Ureter (tissue), 1 donor: Measurements from ENCODE around the gene STRADB. TPM values are rescaled to one million over a fixed set of nuclear protein-coding genes. Genes with fewer than 3 reads are reported as not detected.
"Not testable (repeated sequence)": the region's sequence is repeated elsewhere in the genome, so short reads cannot be mapped to it uniquely, and the experiment has no call there.

Experiments
- DNase-seq: peaks from one replicate; pipeline ENCODE4 v3.0.0-alpha.2; 2020; ENCODE audit warnings: low spot score
- total RNA-seq: library from RNA; stranded (reverse); gene quantifications from one replicate; pipeline ENCODE4 v1.2.4, GENCODE V29; 2023
- donor health status: DM: yes; HTN: yes; CAD: no.

The STRADB gene, protein sequence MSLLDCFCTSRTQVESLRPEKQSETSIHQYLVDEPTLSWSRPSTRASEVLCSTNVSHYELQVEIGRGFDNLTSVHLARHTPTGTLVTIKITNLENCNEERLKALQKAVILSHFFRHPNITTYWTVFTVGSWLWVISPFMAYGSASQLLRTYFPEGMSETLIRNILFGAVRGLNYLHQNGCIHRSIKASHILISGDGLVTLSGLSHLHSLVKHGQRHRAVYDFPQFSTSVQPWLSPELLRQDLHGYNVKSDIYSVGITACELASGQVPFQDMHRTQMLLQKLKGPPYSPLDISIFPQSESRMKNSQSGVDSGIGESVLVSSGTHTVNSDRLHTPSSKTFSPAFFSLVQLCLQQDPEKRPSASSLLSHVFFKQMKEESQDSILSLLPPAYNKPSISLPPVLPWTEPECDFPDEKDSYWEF
- 20.7 TPM for total RNA-seq

DNA sequence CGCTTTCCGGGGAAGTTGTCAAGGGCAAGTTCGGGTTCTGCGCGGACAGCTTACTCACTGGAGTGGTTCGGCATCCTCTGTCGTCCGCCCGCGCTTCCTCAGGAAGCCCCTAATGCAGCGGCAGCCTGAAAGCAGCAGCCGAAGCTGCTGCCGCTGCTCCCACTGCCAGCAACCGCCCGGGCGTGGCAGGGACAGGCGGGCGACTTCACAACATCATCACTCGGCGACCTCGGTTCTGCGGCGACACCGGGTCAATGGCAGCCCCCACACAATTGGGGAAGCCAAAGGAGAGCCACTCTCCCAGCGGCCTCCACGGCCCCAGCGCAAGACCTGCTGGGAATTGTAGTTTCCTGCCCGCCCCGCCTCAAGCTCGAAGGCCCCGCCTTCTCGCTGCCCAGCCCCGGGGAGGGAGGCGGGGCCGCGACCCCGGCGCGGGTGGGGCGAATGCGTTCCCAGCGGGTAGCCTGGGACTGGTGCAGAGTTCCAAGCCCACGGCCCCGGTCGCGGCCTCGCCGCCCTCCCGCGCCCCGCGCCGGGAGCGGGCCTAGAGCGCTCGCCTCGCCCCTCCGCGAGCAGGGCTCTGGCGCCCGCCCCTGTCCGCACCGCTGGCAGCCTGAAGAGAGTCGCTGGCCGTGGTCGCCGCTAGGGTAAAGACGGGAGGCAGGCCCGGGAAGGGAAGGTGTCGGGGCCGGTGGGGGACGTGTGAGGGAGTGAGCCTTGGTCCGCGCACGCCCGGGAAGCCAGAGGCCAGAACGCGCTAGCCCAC lies at the start of gene STRADB, which contains the start of gene TRAK2:
Gene STRADB, plus strand, starts transcription at position 449 of the 766 bp plus-strand sequence. CDS start 3,101 bp downstream, outside the sequence.
Gene TRAK2, minus strand, starts transcription at position 167 of the 766 bp plus-strand sequence. CDS start 30,951 bp downstream, outside the sequence.
- peak; percentile 94 for DNase-seq

DNA sequence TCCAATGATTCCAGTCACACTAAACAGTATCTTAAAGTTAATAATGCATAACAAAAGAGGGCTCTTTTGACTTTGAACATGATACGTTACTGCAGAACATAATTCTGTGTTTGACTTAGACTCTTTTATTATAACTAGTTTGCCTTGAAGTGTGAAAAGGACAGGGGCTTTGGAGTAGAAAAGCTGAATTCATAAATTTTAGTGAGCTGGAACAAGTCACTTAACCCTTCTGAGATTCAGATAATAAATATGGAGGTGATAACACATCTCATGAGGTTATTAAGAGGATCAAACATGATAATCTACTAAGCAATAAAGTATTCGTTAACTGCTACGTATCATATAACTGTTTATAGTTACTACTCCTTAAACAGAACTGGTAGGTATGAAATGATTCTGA lies 49.7 kb upstream of the STRADB start:
- DNase-seq, result no peak

DNA sequence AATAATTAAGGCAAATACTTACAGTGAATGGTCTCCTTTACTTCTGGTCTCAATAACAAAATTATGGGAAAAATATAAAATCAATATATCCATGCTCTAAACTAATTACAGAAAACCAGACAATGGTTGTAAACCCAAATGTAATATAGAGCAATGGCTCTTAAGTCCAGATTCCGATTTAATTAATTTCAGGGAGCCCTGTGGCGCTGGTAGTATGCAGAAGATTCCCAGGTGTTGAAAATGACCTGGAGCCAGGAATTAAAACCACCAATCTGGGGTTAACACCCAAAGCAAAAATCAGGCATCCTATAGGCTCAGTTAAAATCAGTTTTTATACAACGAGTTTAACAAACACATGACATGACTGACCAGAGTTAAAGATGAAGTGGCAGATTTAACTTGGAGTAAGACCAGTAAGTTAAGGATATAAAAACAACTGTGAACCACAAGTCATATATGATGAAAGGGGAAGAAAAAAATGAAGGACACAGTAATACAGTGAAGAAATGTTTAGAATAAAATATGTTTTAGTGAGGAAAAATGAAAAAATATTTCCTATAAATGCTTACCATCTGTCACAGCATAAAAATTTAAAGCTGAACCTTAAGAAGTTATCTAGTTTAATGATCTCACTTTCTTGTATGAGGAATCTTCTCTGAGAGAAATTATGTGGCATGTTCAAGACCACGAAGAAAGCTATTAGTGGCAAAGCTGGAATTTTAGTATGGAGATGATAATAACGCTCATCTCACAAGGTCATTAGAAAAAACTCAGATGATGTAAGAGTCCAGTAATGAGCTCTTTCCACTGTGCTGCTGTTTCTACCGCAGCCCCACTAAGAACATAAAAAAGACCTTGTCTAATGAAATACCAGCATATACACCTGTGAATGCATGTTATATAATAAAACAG lies 48.6 kb upstream of the STRADB start:
- DNase-seq, result no peak

GRCh38 chr2:201403880-201404279 lies 47.7 kb upstream of the STRADB start:
- no peak for DNase-seq

DNA sequence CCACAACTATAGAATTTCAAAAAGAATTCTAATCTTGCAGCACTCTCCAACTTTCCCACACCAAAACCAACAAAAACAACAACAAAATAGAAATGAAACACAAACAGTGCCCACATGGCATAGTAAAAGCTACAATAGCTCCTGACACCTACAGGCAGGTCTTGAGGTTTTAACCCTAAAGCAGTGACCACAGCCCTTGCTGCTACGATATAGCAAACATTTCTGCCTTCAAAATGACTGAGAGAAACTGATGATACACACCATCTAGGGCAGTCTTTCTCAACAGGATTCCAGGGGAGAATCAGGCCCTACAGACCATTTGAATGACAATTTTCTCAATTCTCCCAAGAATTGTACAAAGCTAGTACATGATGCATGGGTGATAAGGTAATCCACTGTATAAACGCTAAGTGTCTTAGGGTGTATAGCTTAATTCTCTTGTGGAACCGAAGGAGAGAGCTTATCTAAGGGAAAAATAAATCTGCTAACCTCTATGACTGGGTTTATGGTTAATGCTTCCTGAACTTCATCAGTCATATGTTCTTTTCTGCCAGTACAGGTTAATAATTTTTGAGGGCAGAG lies 46.8 kb upstream of the STRADB start:
- DNase-seq, result no peak

GRCh38 chr2:201406077-201406662 lies 45.4 kb upstream of the STRADB start:
- DNase-seq, result peak; percentile 47

DNA sequence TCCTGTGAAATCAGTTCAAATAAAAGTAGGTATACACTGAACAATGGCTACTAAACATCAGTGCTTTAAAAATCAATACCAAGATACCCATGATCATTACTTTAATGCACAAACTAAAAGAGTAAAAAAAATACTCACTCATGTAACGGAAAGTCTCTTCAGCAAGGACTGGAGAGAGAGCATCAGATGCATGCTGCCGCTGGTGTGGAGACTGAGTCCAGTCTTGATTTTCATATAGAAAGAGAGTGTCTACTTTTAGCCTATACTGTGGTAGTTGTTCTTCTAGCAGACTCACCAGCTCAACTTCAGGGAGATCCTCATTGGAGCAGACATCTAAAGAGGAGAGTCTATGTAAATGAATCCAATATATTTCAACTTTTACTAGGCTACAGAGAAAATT lies 44.3 kb upstream of the STRADB start:
- no peak for DNase-seq

- no peak for DNase-seq
Measured at GRCh38 chr2:201408931-201409330, 42.6 kb upstream of the STRADB start.

- no peak for DNase-seq
Measured at GRCh38 chr2:201411421-201411820, 40.1 kb upstream of the STRADB start.

DNA sequence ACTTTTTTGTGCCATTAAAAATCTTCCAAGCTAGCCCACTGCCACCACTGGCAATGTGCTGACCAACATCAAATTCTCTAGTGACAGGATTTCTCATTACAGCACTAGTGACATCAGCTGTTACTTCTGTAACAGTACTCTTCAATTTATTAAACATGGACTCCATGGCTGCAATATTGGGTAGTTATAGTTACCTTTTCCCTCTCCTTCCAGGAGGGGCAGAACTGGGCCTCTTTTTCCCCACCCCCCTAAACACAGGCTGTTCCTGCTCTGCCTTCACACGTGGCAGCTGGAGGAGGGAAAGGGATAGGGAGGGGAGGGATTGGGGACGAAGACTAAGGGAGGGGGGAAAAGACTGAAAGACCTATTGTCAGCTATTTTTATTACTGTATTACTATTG lies 38.4 kb upstream of the STRADB start:
- DNase-seq, result no peak

DNA sequence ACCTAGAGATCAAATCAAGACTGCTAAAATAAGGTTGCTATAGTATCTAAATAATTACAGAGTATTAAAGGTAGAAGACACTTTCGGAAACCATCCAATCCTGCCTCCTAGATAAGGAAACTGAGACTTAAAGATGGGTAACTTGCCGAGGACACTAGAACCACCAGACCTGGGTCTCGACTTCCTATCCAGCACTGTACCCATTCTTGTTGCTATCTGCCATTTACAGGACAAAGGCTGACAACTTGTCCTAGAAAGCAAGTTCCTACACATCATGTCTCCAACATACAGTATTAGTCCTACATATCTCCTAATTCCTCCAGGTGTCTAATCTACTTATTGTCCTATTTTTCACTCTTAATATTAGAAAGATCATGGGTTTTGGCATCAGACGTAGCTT lies 38.0 kb upstream of the STRADB start:
- DNase-seq, result no peak

GRCh38 chr2:201414099-201415023 lies 37.2 kb upstream of the STRADB start:
- no peak for DNase-seq

- no peak for DNase-seq
Measured at GRCh38 chr2:201415149-201415548, 36.4 kb upstream of the STRADB start.

DNA sequence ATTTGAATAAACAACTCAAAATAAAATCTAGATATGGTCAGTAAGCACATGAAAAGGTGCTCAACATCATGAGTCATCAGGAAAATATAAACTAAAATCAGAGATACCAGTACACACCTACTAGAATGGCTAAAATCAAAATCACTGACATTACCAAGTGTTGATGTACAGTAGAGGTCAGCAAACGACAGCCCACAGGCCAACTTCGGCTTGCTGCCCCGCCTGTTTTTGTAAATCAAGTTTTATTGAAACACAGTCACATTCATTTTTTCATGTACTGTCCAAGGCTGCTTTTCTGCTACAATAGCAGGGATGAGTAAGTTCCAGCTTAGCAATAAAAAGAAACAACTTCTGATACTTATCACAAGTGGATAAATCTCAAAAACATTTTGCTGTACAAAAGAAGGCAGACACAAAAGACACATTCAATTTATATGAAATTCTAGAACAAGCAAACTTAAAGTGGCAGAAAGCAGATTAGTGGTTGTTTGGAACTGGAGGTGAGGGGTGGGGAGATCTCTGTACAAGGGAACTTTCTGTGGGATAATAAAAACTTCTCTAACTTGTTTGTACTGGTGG lies 32.4 kb upstream of the STRADB start:
- no peak for DNase-seq

- DNase-seq, result no peak
Measured at GRCh38 chr2:201419986-201420385, 31.6 kb upstream of the STRADB start.

DNA sequence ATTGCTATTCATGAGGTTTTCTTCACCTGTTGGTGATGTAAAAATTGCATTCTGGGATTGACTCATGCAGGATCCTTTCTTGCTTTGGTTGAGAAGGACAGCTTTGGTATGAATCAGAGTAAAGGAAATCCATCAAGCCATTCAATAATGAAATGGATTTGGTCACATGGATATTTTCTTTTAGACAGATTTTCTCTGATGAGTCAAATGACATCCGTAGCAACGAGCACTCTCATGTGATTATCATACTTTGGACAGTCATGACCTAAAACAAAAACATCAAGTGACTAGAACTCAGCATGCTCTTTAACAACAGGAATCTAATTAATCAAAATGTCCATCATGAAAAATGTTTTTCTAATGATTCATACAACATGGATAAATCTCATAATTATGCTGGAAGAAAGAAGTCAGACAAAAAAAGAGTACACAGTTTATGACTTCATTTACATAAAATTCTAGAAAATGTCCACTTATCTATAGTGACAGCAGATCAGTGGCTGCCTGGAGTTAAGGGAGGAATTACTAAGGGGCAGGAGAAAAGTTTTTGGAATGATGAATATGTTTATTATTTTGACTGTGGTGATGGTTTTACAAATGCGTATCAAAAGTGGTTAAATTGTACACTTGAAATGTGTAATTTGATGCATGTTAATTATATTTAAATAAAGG lies 31.0 kb upstream of the STRADB start:
- DNase-seq, result no peak

GRCh38 chr2:201425952-201426351 lies 25.6 kb upstream of the STRADB start:
- no peak for DNase-seq

GRCh38 chr2:201428366-201428765 lies 23.2 kb upstream of the STRADB start:
- not testable (repeated sequence) for DNase-seq

- not testable (repeated sequence) for DNase-seq
Measured at GRCh38 chr2:201429835-201430234, 21.7 kb upstream of the STRADB start.
